Measurements from ENCODE around the gene PSMA8. TPM values are rescaled to one million over a fixed set of nuclear protein-coding genes. Genes with fewer than 3 reads are reported as not detected.

Gene PSMA8
- total and polyA plus RNA-seq, 2 of the 13 experiments (the other 11 are each of a cell fraction or from before 2014, with no cell fraction given): not detected

DNA sequence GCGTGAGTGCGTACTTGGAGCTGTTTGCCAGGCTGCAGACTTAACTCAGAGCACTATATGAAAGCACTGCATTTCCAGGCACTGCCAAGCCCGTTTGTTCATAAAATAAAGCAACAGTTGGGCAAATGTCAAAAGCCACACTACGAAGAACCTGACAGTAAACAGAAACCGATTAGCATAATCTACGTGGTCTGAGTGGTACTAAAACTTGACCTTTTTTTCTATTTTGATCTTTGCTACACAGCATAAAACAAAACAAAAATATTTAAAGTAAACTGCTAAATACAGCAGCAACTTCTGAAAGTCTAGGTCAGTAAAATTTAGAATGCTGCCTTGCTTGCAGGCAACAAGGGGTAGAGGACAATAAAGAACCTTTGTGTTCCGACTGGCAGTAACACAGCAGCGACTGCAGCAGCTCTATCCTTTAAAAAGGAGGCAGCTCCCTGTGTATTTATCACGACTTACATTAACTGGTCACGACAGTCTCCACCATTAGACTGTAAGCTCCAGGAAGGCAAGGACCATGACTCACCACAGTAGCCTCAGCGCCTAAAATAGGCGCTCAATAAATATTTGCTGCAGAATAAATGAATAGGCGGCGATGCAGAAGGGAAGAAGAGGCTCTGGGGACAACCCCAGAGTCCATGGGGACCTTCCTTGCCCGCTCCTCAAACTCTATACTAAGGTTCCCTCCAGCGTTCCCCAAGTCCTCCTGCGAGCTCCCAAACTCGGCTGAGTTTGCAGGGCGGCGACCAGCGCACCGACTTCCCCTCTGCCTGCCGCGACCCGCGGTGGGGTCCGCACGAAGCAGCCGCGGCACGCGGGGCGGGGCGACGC lies 44.2 kb upstream of the PSMA8 start (continued):
- TF ChIP-seq ZNF773 (CRISPR knock-in tag; IDR thresholded peaks at IDR 0.05; ENCODE audit: borderline replicate concordance) (no peak), ZNF251 (CRISPR knock-in tag; IDR thresholded peaks at IDR 0.05) (no peak), ZNF143 (CRISPR knock-in tag; IDR thresholded peaks at IDR 0.05) (no peak), ZNF839 (CRISPR knock-in tag; IDR thresholded peaks at IDR 0.05; ENCODE audit: borderline replicate concordance) (no peak), ZNF253 (CRISPR knock-in tag; IDR thresholded peaks at IDR 0.05; ENCODE audit: borderline replicate concordance) (no peak), ETV5 (CRISPR knock-in tag; IDR thresholded peaks at IDR 0.05; ENCODE audit: borderline replicate concordance) (no peak), TGIF2 (CRISPR knock-in tag; IDR thresholded peaks at IDR 0.05) (0 out of 2 replicates have a peak, but pooled peaks have one; percentile 33), ZFP90 (CRISPR knock-in tag; IDR thresholded peaks at IDR 0.05; ENCODE audit: borderline replicate concordance) (no peak), CBFB (CRISPR knock-in tag; IDR thresholded peaks at IDR 0.05) (peak; percentile 7; the same call in 1 of the 2 replicates), DNMT3B (CRISPR knock-in tag; conservative IDR thresholded peaks at IDR 0.05) (no peak), ELF1 (CRISPR knock-in tag; IDR thresholded peaks at IDR 0.05) (no peak), ETV6 (CRISPR knock-in tag; conservative IDR thresholded peaks at IDR 0.05) (no peak), GATAD1 (CRISPR knock-in tag; IDR thresholded peaks at IDR 0.05) (no peak), NR2C2 (CRISPR knock-in tag; IDR thresholded peaks at IDR 0.05; ENCODE audit: borderline replicate concordance) (peak; percentile 27; the same call in 1 of the 2 replicates), NKX3-1 (CRISPR knock-in tag; IDR thresholded peaks at IDR 0.05) (no peak), ZSCAN21 (CRISPR knock-in tag; IDR thresholded peaks at IDR 0.05; ENCODE audit: borderline replicate concordance) (0 out of 2 replicates have a peak, but pooled peaks have one; percentile 5), MBNL3 (CRISPR knock-in tag; conservative IDR thresholded peaks at IDR 0.05) (no peak)
- TF ChIP-seq, protein P1, sequence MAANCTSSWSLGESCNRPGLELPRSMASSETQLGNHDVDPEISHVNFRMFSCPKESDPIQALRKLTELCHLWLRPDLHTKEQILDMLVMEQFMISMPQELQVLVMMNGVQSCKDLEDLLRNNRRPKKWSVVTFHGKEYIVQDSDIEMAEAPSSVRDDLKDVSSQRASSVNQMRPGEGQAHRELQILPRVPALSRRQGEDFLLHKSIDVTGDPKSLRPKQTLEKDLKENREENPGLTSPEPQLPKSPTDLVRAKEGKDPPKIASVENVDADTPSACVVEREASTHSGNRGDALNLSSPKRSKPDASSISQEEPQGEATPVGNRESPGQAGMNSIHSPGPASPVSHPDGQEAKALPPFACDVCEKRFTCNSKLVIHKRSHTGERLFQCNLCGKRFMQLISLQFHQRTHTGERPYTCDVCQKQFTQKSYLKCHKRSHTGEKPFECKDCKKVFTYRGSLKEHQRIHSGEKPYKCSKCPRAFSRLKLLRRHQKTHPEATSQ (CRISPR knock-in tag; IDR thresholded peaks at IDR 0.05; ENCODE audit: borderline replicate concordance): no peak
- TF ChIP-seq, protein P2, sequence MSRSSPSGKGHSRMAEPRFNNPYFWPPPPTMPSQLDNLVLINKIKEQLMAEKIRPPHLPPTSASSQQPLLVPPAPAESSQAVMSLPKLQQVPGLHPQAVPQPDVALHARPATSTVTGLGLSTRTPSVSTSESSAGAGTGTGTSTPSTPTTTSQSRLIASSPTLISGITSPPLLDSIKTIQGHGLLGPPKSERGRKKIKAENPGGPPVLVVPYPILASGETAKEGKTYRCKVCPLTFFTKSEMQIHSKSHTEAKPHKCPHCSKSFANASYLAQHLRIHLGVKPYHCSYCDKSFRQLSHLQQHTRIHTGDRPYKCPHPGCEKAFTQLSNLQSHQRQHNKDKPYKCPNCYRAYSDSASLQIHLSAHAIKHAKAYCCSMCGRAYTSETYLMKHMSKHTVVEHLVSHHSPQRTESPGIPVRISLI (CRISPR knock-in tag; IDR thresholded peaks at IDR 0.05; ENCODE audit: borderline replicate concordance): no peak
- TF ChIP-seq, protein P3, sequence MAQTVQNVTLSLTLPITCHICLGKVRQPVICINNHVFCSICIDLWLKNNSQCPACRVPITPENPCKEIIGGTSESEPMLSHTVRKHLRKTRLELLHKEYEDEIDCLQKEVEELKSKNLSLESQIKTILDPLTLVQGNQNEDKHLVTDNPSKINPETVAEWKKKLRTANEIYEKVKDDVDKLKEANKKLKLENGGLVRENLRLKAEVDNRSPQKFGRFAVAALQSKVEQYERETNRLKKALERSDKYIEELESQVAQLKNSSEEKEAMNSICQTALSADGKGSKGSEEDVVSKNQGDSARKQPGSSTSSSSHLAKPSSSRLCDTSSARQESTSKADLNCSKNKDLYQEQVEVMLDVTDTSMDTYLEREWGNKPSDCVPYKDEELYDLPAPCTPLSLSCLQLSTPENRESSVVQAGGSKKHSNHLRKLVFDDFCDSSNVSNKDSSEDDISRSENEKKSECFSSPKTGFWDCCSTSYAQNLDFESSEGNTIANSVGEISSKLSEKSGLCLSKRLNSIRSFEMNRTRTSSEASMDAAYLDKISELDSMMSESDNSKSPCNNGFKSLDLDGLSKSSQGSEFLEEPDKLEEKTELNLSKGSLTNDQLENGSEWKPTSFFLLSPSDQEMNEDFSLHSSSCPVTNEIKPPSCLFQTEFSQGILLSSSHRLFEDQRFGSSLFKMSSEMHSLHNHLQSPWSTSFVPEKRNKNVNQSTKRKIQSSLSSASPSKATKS (CRISPR knock-in tag; IDR thresholded peaks at IDR 0.05): 0 out of 2 replicates have a peak, but pooled peaks have one; percentile 15

Measured in HepG2 (cell line).